OCI-LY7 (cell line): ENCODE results near the gene EDDM13. TPM values are rescaled to one million over a fixed set of nuclear protein-coding genes. Genes with fewer than 3 reads are reported as not detected.

Experiments
- BruUV-seq: library from RNA; stranded (reverse); fragments of 400-500 nt; replicated peaks from 2 replicates; lab custom pipeline; 2021; lab: Mats Ljungman, UMichigan
- CTCF ChIA-PET: fragments of 300-600 bp; sonication (Branson Sonifier 250); formaldehyde crosslinking; loops from one replicate; lab custom pipeline; 2022; ENCODE audit warnings: antibody characterized with exemption; ENCODE audit not compliant: unreplicated experiment; lab: Charles Lee
- POLR2A ChIA-PET: fragments of 300-600 bp; sonication (Branson Sonifier 250); formaldehyde crosslinking; loops from one replicate; lab custom pipeline; 2022; ENCODE audit warnings: antibody characterized with exemption; lab: Charles Lee
- DNase-seq: peaks from one replicate; pipeline ENCODE4 v3.0.0-alpha.2; 2015; ENCODE audit warnings: low spot score
- H2AFZ ChIP-seq: fragments of 200-600 bp; sonication (generic), shearing (Covaris generic); 2 replicates; pipeline ENCODE4 v1.6.1; 2014; ENCODE audit warnings: mild to moderate bottlenecking, antibody characterized with exemption, low read length, moderate library complexity
- H3K27ac ChIP-seq: fragments of 200-600 bp; sonication (generic); 2 replicates; pipeline ENCODE4 v1.5.1; 2014; ENCODE audit warnings: mixed run types, low read depth, mild to moderate bottlenecking, moderate library complexity, low read length, inconsistent platforms; ENCODE audit not compliant: poor library complexity, severe bottlenecking
- H3K36me3 ChIP-seq: fragments of 200-600 bp; sonication (generic); 2 replicates; pipeline ENCODE4 v1.6.1; 2014; ENCODE audit warnings: mild to moderate bottlenecking, antibody characterized with exemption, low read length, moderate library complexity, mixed read lengths; ENCODE audit not compliant: insufficient read depth
- H3K4me1 ChIP-seq: fragments of 200-600 bp; sonication (generic); 2 replicates; pipeline ENCODE4 v1.5.1; 2014; ENCODE audit warnings: mild to moderate bottlenecking, low read length; ENCODE audit not compliant: insufficient read depth, poor library complexity, severe bottlenecking
- H3K4me2 ChIP-seq: fragments of 200-600 bp; sonication (generic); 2 replicates; pipeline ENCODE4 v1.6.1; 2014; ENCODE audit warnings: mild to moderate bottlenecking, low read length
- H3K4me3 ChIP-seq: fragments of 200-600 bp; sonication (generic); 2 replicates; pipeline ENCODE4 v1.5.1; 2014; ENCODE audit warnings: mild to moderate bottlenecking, low read depth, low read length; ENCODE audit not compliant: poor library complexity, severe bottlenecking
- H3K79me2 ChIP-seq: fragments of 200-600 bp; sonication (generic); 2 replicates; pipeline ENCODE4 v1.6.1; 2016; ENCODE audit warnings: low read depth, mild to moderate bottlenecking, low read length, moderate library complexity, mixed read lengths; ENCODE audit not compliant: insufficient read depth
- H3K9me2 ChIP-seq: fragments of 200-600 bp; sonication (generic); 2 replicates; pipeline ENCODE4 v1.6.1; 2016; ENCODE audit warnings: mild to moderate bottlenecking, low read length, mixed read lengths; ENCODE audit not compliant: insufficient read depth
- H3K9me3 ChIP-seq: fragments of 200-600 bp; sonication (generic); 2 replicates; pipeline ENCODE4 v1.6.1; 2014; ENCODE audit warnings: mild to moderate bottlenecking, mixed run types, low read length, mixed read lengths
- H4K20me1 ChIP-seq: fragments of 200-600 bp; sonication (generic); 2 replicates; pipeline ENCODE4 v1.6.1; 2014; ENCODE audit warnings: mild to moderate bottlenecking, antibody characterized with exemption, low read length, moderate library complexity, mixed read lengths; ENCODE audit not compliant: insufficient read depth
- CTCF ChIP-seq: fragments of 200-600 bp; sonication (generic); conservative IDR thresholded peaks from 2 replicates; pipeline ENCODE4 v1.5.1; 2014; ENCODE audit warnings: mild to moderate bottlenecking, antibody characterized with exemption, low read length, moderate library complexity, mixed read lengths
- EZH2phosphoT487 ChIP-seq: fragments of 200-600 bp; sonication (generic); IDR thresholded peaks from 2 replicates; pipeline ENCODE4 v1.6.1; 2018; ENCODE audit warnings: low read depth, borderline replicate concordance, mild to moderate bottlenecking, mixed run types, antibody characterized with exemption, low read length, moderate library complexity, mixed read lengths
- intact Hi-C: fragments of 100-400 bp; cut with micrococcal nuclease; formaldehyde crosslinking; loops from one replicate; pipeline ENCODE4 v1.10.0; 2022; ENCODE audit not compliant: unreplicated experiment
- total RNA-seq, 2 experiments: library from RNA; depleted of rRNA in 1 of 2; stranded (reverse); fragments of >200 nt in 1 of 2; shearing (Covaris generic) in 1 of 2; gene quantifications; 2 replicates each; pipeline ENCODE4 v1.2.3, GENCODE V29; 2014 to 2022

EDDM13 gene
- total RNA-seq, 2 experiments from 2014 or later = not detected

GRCh38 chr19:56350416-56351045 is 78.0 kb downstream of the EDDM13 start:
- Histone ChIP-seq H3K36me3 (no peaks in the 10 kb centered on the region), H3K9me2 (no peaks in the 10 kb centered on the region), H3K9me3 (no peaks in the 10 kb centered on the region), H3K4me2 (no peak overlapping the region), H3K79me2 (no peaks in the 10 kb centered on the region), H3K4me3 (no peak overlapping the region), H3K27ac (no peak overlapping the region), H3K4me1 (no peaks in the 10 kb centered on the region), H4K20me1 (no peaks in the 10 kb centered on the region), H2AFZ (no peak overlapping the region)
- peak; percentile 71 for DNase-seq
- ChIA-PET POLR2A (no interaction called here), CTCF (no interaction called here)
- intact Hi-C loops = loop anchor here (10.0 kb wide), 1 partner anchor 286 kb away; no protein-coding TSS in a partner anchor
- BruUV-seq = no TSS peak
- peak; percentile 93 for TF ChIP-seq CTCF
- no peak for TF ChIP-seq EZH2phosphoT487

GRCh38 chr19:56351208-56351607 is 78.7 kb downstream of the EDDM13 start:
- Histone ChIP-seq H3K79me2 (no peaks in the 10 kb centered on the region), H3K9me3 (no peaks in the 10 kb centered on the region), H3K4me2 (no peak overlapping the region), H3K27ac (no peak overlapping the region), H3K4me3 (no peak overlapping the region), H3K4me1 (no peaks in the 10 kb centered on the region), H3K36me3 (no peaks in the 10 kb centered on the region), H2AFZ (no peak overlapping the region), H4K20me1 (no peaks in the 10 kb centered on the region), H3K9me2 (no peaks in the 10 kb centered on the region)
- ChIA-PET CTCF (no interaction called here), POLR2A (no interaction called here)
- no peak for DNase-seq
- TF ChIP-seq EZH2phosphoT487 (no peak), CTCF (no peak)
- BruUV-seq = no TSS peak
- intact Hi-C loops = loop anchor here (10.0 kb wide), 1 partner anchor 286 kb away; no protein-coding TSS in a partner anchor

GRCh38 chr19:56355517-56355916 is 83.0 kb downstream of the EDDM13 start:
- H3K9me2 ChIP-seq = no peaks in the 10 kb centered on the region
- H3K27ac ChIP-seq = no peak overlapping the region
- ChIA-PET CTCF (no interaction called here), POLR2A (no interaction called here)
- H4K20me1 ChIP-seq = no peaks in the 10 kb centered on the region
- H3K4me1 ChIP-seq = no peaks in the 10 kb centered on the region
- TF ChIP-seq CTCF (no peak), EZH2phosphoT487 (no peak)
- BruUV-seq = no TSS peak
- H3K36me3 ChIP-seq = no peaks in the 10 kb centered on the region
- no peak overlapping the region for H2AFZ ChIP-seq
- no peak for DNase-seq
- H3K4me2 ChIP-seq = no peak overlapping the region
- intact Hi-C loops = loop anchor here (10.0 kb wide), 1 partner anchor 291 kb away; no protein-coding TSS in a partner anchor
- no peak overlapping the region for H3K4me3 ChIP-seq
- no peaks in the 10 kb centered on the region for H3K79me2 ChIP-seq
- no peaks in the 10 kb centered on the region for H3K9me3 ChIP-seq
